A204.1 (cell line): ENCODE data around the gene TRIM63.

Experiments used
- FAIRE-seq: peaks from 2 replicates; lab custom pipeline; 2012; peaks lifted over from hg19 to GRCh38; lab: Jason Lieb, UNC

The TRIM63 gene

GRCh38 chr1:26015358-26015757, 52.1 kb downstream of the TRIM63 start:
- FAIRE-seq: no peak

GRCh38 chr1:26014179-26014578, 53.3 kb downstream of the TRIM63 start:
- no peak for FAIRE-seq

- no peak for FAIRE-seq
Measured at GRCh38 chr1:26012864-26013263, 54.6 kb downstream of the TRIM63 start.

- no peak for FAIRE-seq
Measured at GRCh38 chr1:26010825-26011224, 56.6 kb downstream of the TRIM63 start.

GRCh38 chr1:26009796-26010447, 57.5 kb downstream of the TRIM63 start:
- FAIRE-seq: no peak

GRCh38 chr1:26006710-26007109, 60.7 kb downstream of the TRIM63 start:
- FAIRE-seq: no peak

GRCh38 chr1:26005434-26006105, 61.9 kb downstream of the TRIM63 start:
- FAIRE-seq: no peak

- FAIRE-seq: no peak
Measured at GRCh38 chr1:26003756-26004155, 63.7 kb downstream of the TRIM63 start.

- no peak for FAIRE-seq
Measured at GRCh38 chr1:26003262-26003661, 64.2 kb downstream of the TRIM63 start.
